ENCODE data around the gene MICALL2.

DNA sequence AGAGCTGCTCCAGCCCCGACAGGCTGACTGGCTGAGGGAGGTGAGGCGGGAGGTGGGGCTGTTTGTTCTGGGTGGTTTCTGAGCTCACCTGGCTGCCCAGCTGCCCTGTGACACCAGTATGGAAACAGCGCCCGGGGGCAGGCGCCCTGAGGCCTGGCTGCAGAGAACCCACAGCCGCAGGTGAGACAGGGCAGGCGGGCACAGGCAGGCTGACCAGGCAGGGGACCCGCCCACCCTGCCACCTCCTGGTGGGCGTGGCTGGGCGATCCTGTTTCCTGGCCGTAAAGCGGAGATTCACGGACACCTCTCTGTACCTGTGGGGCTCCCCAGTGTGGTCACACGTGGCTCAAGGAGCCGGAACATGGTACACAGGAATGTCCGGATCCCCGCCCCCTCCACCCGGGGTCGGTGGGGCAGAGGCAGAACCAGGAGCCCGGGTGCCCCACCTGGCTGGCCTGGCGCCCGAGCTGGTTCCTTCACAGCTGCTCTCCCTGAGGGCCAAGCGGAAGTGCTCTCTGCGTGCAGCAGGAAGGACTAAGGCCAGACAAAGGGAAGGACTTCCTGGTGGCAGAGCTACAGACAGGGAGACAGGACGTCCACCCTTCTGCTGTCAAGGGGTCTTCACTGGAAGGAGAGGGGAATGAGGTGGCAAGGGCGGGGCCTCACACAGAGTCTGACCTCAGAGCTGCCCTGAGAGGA is 3.9 kb downstream of the MICALL2 start:
- TF ChIP-seq, protein P1, sequence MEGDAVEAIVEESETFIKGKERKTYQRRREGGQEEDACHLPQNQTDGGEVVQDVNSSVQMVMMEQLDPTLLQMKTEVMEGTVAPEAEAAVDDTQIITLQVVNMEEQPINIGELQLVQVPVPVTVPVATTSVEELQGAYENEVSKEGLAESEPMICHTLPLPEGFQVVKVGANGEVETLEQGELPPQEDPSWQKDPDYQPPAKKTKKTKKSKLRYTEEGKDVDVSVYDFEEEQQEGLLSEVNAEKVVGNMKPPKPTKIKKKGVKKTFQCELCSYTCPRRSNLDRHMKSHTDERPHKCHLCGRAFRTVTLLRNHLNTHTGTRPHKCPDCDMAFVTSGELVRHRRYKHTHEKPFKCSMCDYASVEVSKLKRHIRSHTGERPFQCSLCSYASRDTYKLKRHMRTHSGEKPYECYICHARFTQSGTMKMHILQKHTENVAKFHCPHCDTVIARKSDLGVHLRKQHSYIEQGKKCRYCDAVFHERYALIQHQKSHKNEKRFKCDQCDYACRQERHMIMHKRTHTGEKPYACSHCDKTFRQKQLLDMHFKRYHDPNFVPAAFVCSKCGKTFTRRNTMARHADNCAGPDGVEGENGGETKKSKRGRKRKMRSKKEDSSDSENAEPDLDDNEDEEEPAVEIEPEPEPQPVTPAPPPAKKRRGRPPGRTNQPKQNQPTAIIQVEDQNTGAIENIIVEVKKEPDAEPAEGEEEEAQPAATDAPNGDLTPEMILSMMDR (conservative IDR thresholded peaks at IDR 0.05; ENCODE audit: low read length): no peak
- TF ChIP-seq EZH2phosphoT487 (IDR thresholded peaks at IDR 0.05; ENCODE audit: borderline replicate concordance): no peak
